ENCODE data around the gene CALML4.
"Not testable (repeated sequence)": the region's sequence is repeated elsewhere in the genome, so short reads cannot be mapped to it uniquely, and the experiment has no call there.

Gene CALML4

GRCh38 chr15:68218847-68219798 lies 14.0 kb upstream of the CALML4 start:
- DNase-seq (ENCODE audit: low spot score): no peak
- ChIA-PET CTCF (interaction anchor here (1.2 kb wide), 1 partner anchor 9 kb away, joined by 3 read pairs; no protein-coding TSS in a partner anchor), POLR2A (ENCODE audit: low non-redundant PET) (no interaction called here)
- H3K27ac ChIP-seq: 0 out of 2 replicates have a peak overlapping the region, but pooled peaks have one; percentile 0
- TF ChIP-seq CTCF (conservative IDR thresholded peaks at IDR 0.05; ENCODE audit: low read depth): no peak

- POLR2A ChIA-PET (ENCODE audit: low non-redundant PET): no interaction called here
- CTCF ChIA-PET: interaction anchor here (1.2 kb wide), 1 partner anchor 8 kb away, joined by 3 read pairs; no protein-coding TSS in a partner anchor
- no peak for TF ChIP-seq CTCF (conservative IDR thresholded peaks at IDR 0.05; ENCODE audit: low read depth)
Observed at GRCh38 chr15:68218331-68218730, 13.2 kb upstream of the CALML4 start.

GRCh38 chr15:68217341-68217740 lies 12.2 kb upstream of the CALML4 start:
- no peak overlapping the region for H3K27ac ChIP-seq
- CTCF ChIA-PET: no interaction called here
- no peak for DNase-seq (ENCODE audit: low spot score)
- no peak for TF ChIP-seq CTCF (conservative IDR thresholded peaks at IDR 0.05; ENCODE audit: low read depth)
- POLR2A ChIA-PET (ENCODE audit: low non-redundant PET): no interaction called here

More at GRCh38 chr15:68218331-68218730, 13.2 kb upstream of the CALML4 start:
- no peak overlapping the region for H3K27ac ChIP-seq
- DNase-seq (ENCODE audit: low spot score): no peak

GRCh38 chr15:68214838-68215254 lies 9.7 kb upstream of the CALML4 start:
- ChIA-PET CTCF (no interaction called here), POLR2A (ENCODE audit: low non-redundant PET) (no interaction called here)
- no peak for DNase-seq (ENCODE audit: low spot score)
- peak overlapping the region; percentile 23; the same call in 1 of the 2 replicates for H3K27ac ChIP-seq
- no peak for TF ChIP-seq CTCF (conservative IDR thresholded peaks at IDR 0.05; ENCODE audit: low read depth)

- ChIA-PET POLR2A (ENCODE audit: low non-redundant PET) (no interaction called here), CTCF (no interaction called here)
- DNase-seq (ENCODE audit: low spot score): no peak
- peak overlapping the region; percentile 23 for H3K27ac ChIP-seq
- TF ChIP-seq CTCF (conservative IDR thresholded peaks at IDR 0.05; ENCODE audit: low read depth): no peak
Observed at GRCh38 chr15:68213991-68214837, 9.1 kb upstream of the CALML4 start.

GRCh38 chr15:68213491-68213845 lies 8.3 kb upstream of the CALML4 start:
- DNase-seq (ENCODE audit: low spot score); POLR2A ChIA-PET (ENCODE audit: low non-redundant PET); CTCF ChIA-PET: not testable (repeated sequence)
- peak overlapping the region; percentile 23 for H3K27ac ChIP-seq

Data from RWPE1 (cell line).